ENCODE results near the gene COL21A1. TPM values are rescaled to one million over a fixed set of nuclear protein-coding genes. Genes with fewer than 3 reads are reported as not detected.

Gene COL21A1
- total RNA-seq, 1 experiment from 2014 or later, result 1.8 TPM

DNA sequence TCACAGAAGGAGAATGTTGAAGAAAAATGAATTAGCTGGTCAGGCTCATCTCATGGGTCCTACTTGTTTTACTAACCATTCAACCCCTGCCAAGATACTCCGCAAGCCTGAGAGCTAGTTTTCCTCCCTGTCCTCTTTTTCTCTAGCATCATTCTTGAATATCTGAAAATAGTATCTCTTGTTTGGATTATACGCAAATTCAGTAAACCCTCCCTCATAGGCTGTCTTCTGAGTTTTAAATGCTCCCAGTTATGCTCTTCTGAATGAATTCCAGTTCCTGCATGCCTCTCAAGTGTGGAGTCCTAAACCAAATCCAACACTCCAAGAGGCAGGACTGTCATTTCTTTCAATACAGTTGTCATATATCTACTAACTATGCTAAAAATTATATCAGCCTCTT, 99.6 kb downstream of the COL21A1 start:
- DNase-seq, result no peak
- Histone ChIP-seq H3K79me1 (ENCODE audit: insufficient read depth, low read depth, low read length, poor library complexity, severe bottlenecking) (no peaks in the 10 kb centered on the region), H3K27ac (ENCODE audit: insufficient read length, low read depth, low read length) (no peak overlapping the region), H3K14ac (ENCODE audit: insufficient read depth, low read length) (no peak overlapping the region), H3K4me1 (ENCODE audit: insufficient read depth, low read length) (no peaks in the 10 kb centered on the region), H4K8ac (replicated peaks; ENCODE audit: insufficient read length, low read depth, low read length) (no peak overlapping the region), H2BK12ac (ENCODE audit: insufficient read length, low read depth, low read length) (no peak overlapping the region), H4K5ac (ENCODE audit: insufficient read length, low read depth, low read length) (no peak overlapping the region), H2BK20ac (ENCODE audit: low read depth, low read length, poor library complexity, severe bottlenecking) (no peak overlapping the region), H3K18ac (ENCODE audit: insufficient read length, low read depth, low read length) (no peak overlapping the region), H3K27me3 (ENCODE audit: insufficient read depth, low read length) (no peaks in the 10 kb centered on the region), H2BK5ac (ENCODE audit: insufficient read length, low read length) (no peak overlapping the region), H3K23me2 (ENCODE audit: insufficient read length, low read depth, low read length, poor library complexity, severe bottlenecking) (no peaks in the 10 kb centered on the region), H4K20me1 (ENCODE audit: control insufficient read depth, insufficient read depth, insufficient read length) (no peaks in the 10 kb centered on the region), H3T11ph (ENCODE audit: low read length) (no peak overlapping the region), H3K23ac (ENCODE audit: insufficient read length, low read depth, low read length) (no peak overlapping the region), H2BK15ac (ENCODE audit: low read depth, low read length) (no peak overlapping the region), H3K4ac (ENCODE audit: low read depth, low read length) (no peak overlapping the region), H3K79me2 (ENCODE audit: insufficient read depth, low read length) (no peaks in the 10 kb centered on the region), H3K56ac (ENCODE audit: insufficient read length, low read depth, low read length) (no peak overlapping the region), H3K4me2 (ENCODE audit: insufficient read depth, insufficient read length, low read length) (no peak overlapping the region), H4K91ac (ENCODE audit: insufficient read length, low read depth, low read length) (no peak overlapping the region), H2AK5ac (ENCODE audit: insufficient read length, low read length) (no peak overlapping the region), H3K9me3 (ENCODE audit: control insufficient read depth, low read depth, low read length) (no peaks in the 10 kb centered on the region), H2BK120ac (ENCODE audit: low read depth, low read length, poor library complexity, severe bottlenecking) (no peak overlapping the region), H2AFZ (ENCODE audit: low read length) (no peak overlapping the region), H3K9ac (ENCODE audit: extremely low read depth, insufficient read length, low read length) (no peak overlapping the region)
- Mint-ChIP-seq H3K4me1 (peaks cover 0 to 2% of the 10 kb centered on the region in 2 experiments; a peak in 1 of 4 replicates), H3K4me3 (no peak overlapping the region), H3K27ac (no peak overlapping the region), H3K9me3 (peaks cover 0 to 4% of the 10 kb centered on the region in 2 experiments; a peak in 2 of 5 replicates), H3K36me3 (ENCODE audit: insufficient read depth in 1 of 3, low read depth in 3 of 3) (peaks cover 0 to 4% (median 1%) of the 10 kb centered on the region in 3 experiments; a peak in 3 of 7 replicates), H3K27me3 (ENCODE audit: low read depth) (no peaks in the 10 kb centered on the region)
- TF ChIP-seq, protein P1, sequence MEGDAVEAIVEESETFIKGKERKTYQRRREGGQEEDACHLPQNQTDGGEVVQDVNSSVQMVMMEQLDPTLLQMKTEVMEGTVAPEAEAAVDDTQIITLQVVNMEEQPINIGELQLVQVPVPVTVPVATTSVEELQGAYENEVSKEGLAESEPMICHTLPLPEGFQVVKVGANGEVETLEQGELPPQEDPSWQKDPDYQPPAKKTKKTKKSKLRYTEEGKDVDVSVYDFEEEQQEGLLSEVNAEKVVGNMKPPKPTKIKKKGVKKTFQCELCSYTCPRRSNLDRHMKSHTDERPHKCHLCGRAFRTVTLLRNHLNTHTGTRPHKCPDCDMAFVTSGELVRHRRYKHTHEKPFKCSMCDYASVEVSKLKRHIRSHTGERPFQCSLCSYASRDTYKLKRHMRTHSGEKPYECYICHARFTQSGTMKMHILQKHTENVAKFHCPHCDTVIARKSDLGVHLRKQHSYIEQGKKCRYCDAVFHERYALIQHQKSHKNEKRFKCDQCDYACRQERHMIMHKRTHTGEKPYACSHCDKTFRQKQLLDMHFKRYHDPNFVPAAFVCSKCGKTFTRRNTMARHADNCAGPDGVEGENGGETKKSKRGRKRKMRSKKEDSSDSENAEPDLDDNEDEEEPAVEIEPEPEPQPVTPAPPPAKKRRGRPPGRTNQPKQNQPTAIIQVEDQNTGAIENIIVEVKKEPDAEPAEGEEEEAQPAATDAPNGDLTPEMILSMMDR (conservative IDR thresholded peaks at IDR 0.05), result no peak
- WGBS (ENCODE audit: extremely low coverage, insufficient read length, low lambda C conversion rate), result no CpG with 5 or more reads among the region's 2 CpGs
